OCI-LY7 (cell line): ENCODE results near the gene LSM11.

Experiments
- CTCF ChIP-seq: fragments of 200-600 bp; sonication (generic); conservative IDR thresholded peaks from 2 replicates; pipeline ENCODE4 v1.5.1; 2014; ENCODE audit warnings: mild to moderate bottlenecking, antibody characterized with exemption, low read length, moderate library complexity, mixed read lengths
- EZH2phosphoT487 ChIP-seq: fragments of 200-600 bp; sonication (generic); IDR thresholded peaks from 2 replicates; pipeline ENCODE4 v1.6.1; 2018; ENCODE audit warnings: low read depth, borderline replicate concordance, mild to moderate bottlenecking, mixed run types, antibody characterized with exemption, low read length, moderate library complexity, mixed read lengths

- TF ChIP-seq CTCF (no peak), EZH2phosphoT487 (no peak)
These were observed 21.0 kb downstream of the LSM11 start for GRCh38 chr5:157764531-157764930.
